ENCODE results near the gene CHRNA9.

- TF ChIP-seq POLR2A (IDR thresholded peaks at IDR 0.05; ENCODE audit: low read length) (no peak), GATA1 (IDR thresholded peaks at IDR 0.05; ENCODE audit: low read depth, low read length) (no peak)
Measured at GRCh38 chr4:40294339-40294738, 40.8 kb upstream of the CHRNA9 start.
